GM23248 (cell line): Measurements from ENCODE around the gene STUM.

ENCODE experiments used
- EZH2 ChIP-seq: fragments of 200-600 bp; sonication (generic); IDR thresholded peaks from 2 replicates; pipeline ENCODE4 v1.6.1; 2018; ENCODE audit warnings: antibody characterized with exemption, mild to moderate bottlenecking; ENCODE audit not compliant: insufficient read depth, poor library complexity, severe bottlenecking
- EZH2phosphoT487 ChIP-seq: fragments of 200-600 bp; sonication (generic); IDR thresholded peaks from 2 replicates; pipeline ENCODE4 v1.6.1; 2018; ENCODE audit warnings: antibody characterized with exemption, moderate library complexity, mild to moderate bottlenecking, low read depth; ENCODE audit not compliant: insufficient read depth

- no peak for TF ChIP-seq EZH2
- TF ChIP-seq EZH2phosphoT487: no peak
These were observed 101.8 kb downstream of the STUM start for GRCh38 chr1:226650236-226650841.
